Gastrocnemius medialis (tissue), 4 donors: Measurements from ENCODE around the gene CXCL17. TPM values are rescaled to one million over a fixed set of nuclear protein-coding genes. Genes with fewer than 3 reads are reported as not detected.

ENCODE experiments used
- ATAC-seq, 2 donors: fragments of 150-250 bp; one replicate each; pipeline ENCODE4 v1.9.1; 2016
- DNase-seq, 2 donors: peaks; one replicate each; pipeline ENCODE4 v3.0.0-alpha.2; 2019
- H3K27ac ChIP-seq, 4 donors: fragments of 200-600 bp; sonication (generic); 1 replicate in 1 of 4; 2 replicates in 3 of 4; pipeline ENCODE4 v1.5.1; 2016 to 2018; ENCODE audit warnings: mild to moderate bottlenecking in 2 of 4, moderate library complexity in 1 of 4
- H3K27me3 ChIP-seq, 3 donors: fragments of 200-600 bp; sonication (generic) in 2 of 3; 1 replicate in 1 of 3; 2 replicates in 2 of 3; pipeline versions ENCODE4 v1.5.1 to v1.6.0; 2016 to 2019; ENCODE audit warnings: mild to moderate bottlenecking in 1 of 3, moderate library complexity in 1 of 3
- H3K36me3 ChIP-seq, 2 donors: fragments of 200-600 bp; sonication (generic) in 1 of 2; one replicate each; pipeline ENCODE4 v1.5.1; 2017 to 2018
- H3K4me1 ChIP-seq, 2 donors: fragments of 200-600 bp; sonication (generic) in 1 of 2; one replicate each; pipeline ENCODE4 v1.5.1; 2016 to 2017; ENCODE audit warnings: mild to moderate bottlenecking in 2 of 2
- H3K4me3 ChIP-seq, 4 donors: fragments of 200-600 bp; sonication (generic) in 3 of 4; 1 replicate in 1 of 4; 2 replicates in 3 of 4; pipeline ENCODE4 v1.5.1; 2016 to 2019; ENCODE audit warnings: mild to moderate bottlenecking in 2 of 4
- H3K9me3 ChIP-seq, 3 donors: fragments of 200-600 bp; sonication (generic) in 2 of 3; 1 replicate in 1 of 3; 2 replicates in 2 of 3; pipeline ENCODE4 v1.5.1; 2016 to 2019
- POLR2A ChIP-seq, 2 donors: fragments of 450-650 bp; IDR thresholded peaks; one replicate each; pipeline ENCODE4 v1.6.1; 2017; ENCODE audit warnings: antibody characterized with exemption in 2 of 2, mild to moderate bottlenecking in 2 of 2, moderate library complexity in 2 of 2
- in situ Hi-C, 4 donors: fragments of 200-750 bp; cut with MboI; loops; one replicate each; pipeline versions ENCODE4 v1.15.0 to v1.8.0; 2017; ENCODE audit warnings: low sequenced_read_pairs in 4 of 4
- intact Hi-C: fragments of 100-400 bp; cut with DNase I; formaldehyde crosslinking; loops from one replicate; pipeline ENCODE4 v1.15.1; 2023; ENCODE audit warnings: low total_unique reads
- total RNA-seq, 4 donors: library from RNA; depleted of rRNA; stranded (reverse); fragments of >200 nt; gene quantifications; one replicate each; pipeline versions ENCODE4 v1.1.0 to v1.2.3, GENCODE V29; 2016
- TF ChIP-seq, protein P1 (sequence below), 5 experiments: fragments of 450-650 bp in 3 of 5; fragments of 200-600 bp in 2 of 5; sonication (generic) in 2 of 5; IDR thresholded peaks in 4 of 5; conservative IDR thresholded peaks in 1 of 5; 1 replicate in 4 of 5; 2 replicates in 1 of 5; pipeline ENCODE4 v1.5.1; 2016 to 2019; ENCODE audit warnings: antibody characterized with exemption in 5 of 5, mild to moderate bottlenecking in 3 of 5, moderate library complexity in 3 of 5

The CXCL17 gene
- total RNA-seq, 4 donors from 2014 or later, result not detected

GRCh38 chr19:42407816-42408175 is 35.0 kb downstream of the CXCL17 start:
- Histone ChIP-seq H3K27ac (no peak overlapping the region), H3K27me3 (no peaks in the 10 kb centered on the region), H3K4me1 (peaks cover 5 to 9% of the 10 kb centered on the region in 2 donors), H3K36me3 (no peaks in the 10 kb centered on the region), H3K4me3 (no peak overlapping the region), H3K9me3 (no peaks in the 10 kb centered on the region)
- ATAC-seq, result no peak
- in situ Hi-C loops (no loop called here), intact Hi-C loops (no loop called here)
- no peak for TF ChIP-seq POLR2A (IDR thresholded peaks at IDR 0.05)
- TF ChIP-seq, protein P1, sequence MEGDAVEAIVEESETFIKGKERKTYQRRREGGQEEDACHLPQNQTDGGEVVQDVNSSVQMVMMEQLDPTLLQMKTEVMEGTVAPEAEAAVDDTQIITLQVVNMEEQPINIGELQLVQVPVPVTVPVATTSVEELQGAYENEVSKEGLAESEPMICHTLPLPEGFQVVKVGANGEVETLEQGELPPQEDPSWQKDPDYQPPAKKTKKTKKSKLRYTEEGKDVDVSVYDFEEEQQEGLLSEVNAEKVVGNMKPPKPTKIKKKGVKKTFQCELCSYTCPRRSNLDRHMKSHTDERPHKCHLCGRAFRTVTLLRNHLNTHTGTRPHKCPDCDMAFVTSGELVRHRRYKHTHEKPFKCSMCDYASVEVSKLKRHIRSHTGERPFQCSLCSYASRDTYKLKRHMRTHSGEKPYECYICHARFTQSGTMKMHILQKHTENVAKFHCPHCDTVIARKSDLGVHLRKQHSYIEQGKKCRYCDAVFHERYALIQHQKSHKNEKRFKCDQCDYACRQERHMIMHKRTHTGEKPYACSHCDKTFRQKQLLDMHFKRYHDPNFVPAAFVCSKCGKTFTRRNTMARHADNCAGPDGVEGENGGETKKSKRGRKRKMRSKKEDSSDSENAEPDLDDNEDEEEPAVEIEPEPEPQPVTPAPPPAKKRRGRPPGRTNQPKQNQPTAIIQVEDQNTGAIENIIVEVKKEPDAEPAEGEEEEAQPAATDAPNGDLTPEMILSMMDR (IDR thresholded peaks at IDR 0.05 in 4 of 5, conservative IDR thresholded peaks at IDR 0.05 in 1 of 5), result no peak
- no peak for DNase-seq

DNA sequence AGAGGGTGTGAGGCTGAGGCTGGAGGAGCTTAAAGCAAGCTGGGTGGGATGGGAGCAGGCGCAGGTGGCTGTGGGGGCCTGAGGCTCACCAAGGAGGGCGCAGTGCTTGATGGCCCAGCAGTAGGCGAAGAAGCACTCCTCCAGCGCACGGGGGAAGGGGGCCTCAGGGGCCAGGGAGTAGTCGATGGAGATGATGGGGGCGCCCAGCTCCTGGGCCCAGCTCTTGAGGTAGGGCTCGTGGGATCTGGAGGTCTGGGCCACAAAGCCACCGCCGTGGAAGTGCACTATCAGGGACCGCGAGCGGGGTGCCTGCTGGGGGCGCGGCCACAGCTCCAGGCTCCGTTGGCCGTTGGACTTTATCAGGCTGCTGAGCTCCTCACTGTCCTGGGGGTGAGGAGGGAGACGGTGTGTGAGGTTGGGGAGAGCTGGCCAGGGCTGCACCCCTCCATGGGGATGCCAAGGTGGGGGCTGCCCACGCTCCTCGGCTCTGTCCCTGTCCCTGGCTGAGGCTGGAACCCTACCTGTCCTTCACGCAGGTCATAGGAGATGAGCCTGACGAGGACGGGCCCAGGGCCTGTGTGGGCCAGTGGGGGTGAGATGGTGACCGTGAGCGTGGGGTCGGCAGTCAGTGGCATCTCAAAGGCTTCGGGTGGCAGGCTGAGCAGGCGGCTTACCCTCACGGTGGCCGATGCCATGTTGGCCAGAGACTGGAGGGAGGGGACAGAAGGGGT is 35.5 kb downstream of the CXCL17 start:
- in situ Hi-C loops (no loop called here), intact Hi-C loops (no loop called here)
- no peak for ATAC-seq
- H3K27me3 ChIP-seq, result peaks cover 0 to 2% (median 0%) of the 10 kb centered on the region in 3 donors
- no peak for DNase-seq
- TF ChIP-seq POLR2A (IDR thresholded peaks at IDR 0.05), result no peak
- H3K4me3 ChIP-seq, result no peak overlapping the region
- H3K27ac ChIP-seq, result no peak overlapping the region
- no peaks in the 10 kb centered on the region for H3K9me3 ChIP-seq
- peaks cover 8 to 11% of the 10 kb centered on the region in 2 donors for H3K4me1 ChIP-seq
- no peaks in the 10 kb centered on the region for H3K36me3 ChIP-seq

GRCh38 chr19:42406111-42406510 is 36.6 kb downstream of the CXCL17 start:
- no peak for ATAC-seq
- no peak for DNase-seq
- Histone ChIP-seq H3K36me3 (no peaks in the 10 kb centered on the region), H3K4me1 (peaks cover 5 to 21% of the 10 kb centered on the region in 2 donors), H3K4me3 (no peak overlapping the region), H3K27me3 (peaks cover 0 to 3% (median 0%) of the 10 kb centered on the region in 3 donors), H3K27ac (no peak overlapping the region), H3K9me3 (no peaks in the 10 kb centered on the region)
- TF ChIP-seq, protein P1 (IDR thresholded peaks at IDR 0.05 in 4 of 5, conservative IDR thresholded peaks at IDR 0.05 in 1 of 5), result no peak
- no peak for TF ChIP-seq POLR2A (IDR thresholded peaks at IDR 0.05)
- intact Hi-C loops (no loop called here), in situ Hi-C loops (no loop called here)

DNA sequence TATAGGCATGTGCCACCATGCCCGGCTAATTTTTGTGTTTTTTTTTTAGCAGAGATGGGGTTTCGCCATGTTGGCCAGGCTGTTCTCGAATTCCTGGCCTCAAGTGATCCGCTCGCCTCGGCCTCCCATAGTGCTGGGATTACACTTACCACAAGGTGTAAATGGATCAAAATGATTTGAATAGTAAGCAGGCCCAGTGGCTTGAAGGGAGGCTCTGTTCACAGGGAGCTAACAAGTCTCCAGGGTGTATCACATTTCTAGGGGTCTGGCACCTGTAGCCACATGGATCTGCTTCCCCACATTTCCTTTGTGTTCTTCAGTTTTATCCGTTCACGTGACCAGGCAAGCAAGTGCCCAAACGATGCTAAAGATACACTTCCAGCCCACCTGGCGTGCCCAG is 39.2 kb downstream of the CXCL17 start:
- in situ Hi-C loops (no loop called here), intact Hi-C loops (no loop called here)
- Histone ChIP-seq H3K27ac (no peak overlapping the region), H3K4me1 (peaks cover 10 to 12% of the 10 kb centered on the region in 2 donors), H3K36me3 (no peaks in the 10 kb centered on the region), H3K27me3 (peaks cover 0 to 3% (median 0%) of the 10 kb centered on the region in 3 donors), H3K4me3 (no peak overlapping the region), H3K9me3 (no peaks in the 10 kb centered on the region)
- TF ChIP-seq, protein P1 (IDR thresholded peaks at IDR 0.05 in 4 of 5, conservative IDR thresholded peaks at IDR 0.05 in 1 of 5), result no peak
- TF ChIP-seq POLR2A (IDR thresholded peaks at IDR 0.05), result no peak
- no peak for ATAC-seq
- no peak for DNase-seq

DNA sequence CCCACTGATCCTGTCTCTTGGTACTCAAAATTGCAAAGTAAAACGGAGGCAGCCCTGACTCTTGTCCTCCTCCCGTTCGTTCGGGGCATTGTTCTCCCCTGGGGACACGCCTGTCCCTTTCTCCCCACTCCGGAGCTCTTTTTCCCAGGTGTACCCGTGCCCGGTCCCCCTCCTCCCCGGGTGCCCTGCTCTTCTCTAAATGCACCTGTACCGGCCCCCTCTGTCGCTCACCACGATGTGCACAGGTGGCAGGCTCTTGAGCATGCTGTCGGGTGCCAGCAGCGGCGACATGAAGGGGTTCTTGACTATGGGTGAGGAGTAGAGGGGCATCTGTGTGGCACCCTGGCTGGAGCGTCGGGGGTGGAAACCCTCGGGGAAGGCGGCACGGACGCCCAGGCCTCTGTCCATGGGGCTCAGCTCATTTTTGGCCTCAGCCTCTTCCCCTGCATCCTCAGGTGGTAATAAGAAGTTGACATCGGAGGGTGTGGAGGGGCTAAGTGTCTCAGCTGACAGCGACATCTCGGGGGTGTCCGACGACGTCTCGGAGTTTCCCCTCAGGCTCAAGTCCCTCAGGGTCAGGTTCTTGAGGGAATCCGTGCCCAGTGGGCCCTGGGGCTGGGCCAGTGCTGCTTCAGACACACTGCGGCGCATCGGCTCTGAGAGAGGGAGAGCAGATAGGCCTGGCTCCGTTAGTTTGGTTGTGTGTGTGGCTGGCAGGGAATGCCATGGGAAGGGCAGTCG is 40.2 kb downstream of the CXCL17 start:
- intact Hi-C loops (no loop called here), in situ Hi-C loops (no loop called here)
- DNase-seq, result no peak
- no peaks in the 10 kb centered on the region for H3K36me3 ChIP-seq
- peak overlapping the region; percentile 56 to 85 (median 65) for H3K4me3 ChIP-seq
- H3K9me3 ChIP-seq, result no peaks in the 10 kb centered on the region
- H3K27ac ChIP-seq, result peak overlapping the region; percentile 55 to 71 (median 59)
- peaks cover 0 to 3% (median 0%) of the 10 kb centered on the region in 3 donors for H3K27me3 ChIP-seq
- no peak for TF ChIP-seq POLR2A (IDR thresholded peaks at IDR 0.05)
- TF ChIP-seq, protein P1 (IDR thresholded peaks at IDR 0.05 in 4 of 5, conservative IDR thresholded peaks at IDR 0.05 in 1 of 5), result no peak
- peaks cover 11 to 16% of the 10 kb centered on the region in 2 donors for H3K4me1 ChIP-seq
- ATAC-seq, result peak in 1 of 2 donors; percentile 2
